ENCODE results near the gene ALX4.

- TF ChIP-seq CTCF (conservative IDR thresholded peaks at IDR 0.05 in 1 of 2, IDR thresholded peaks at IDR 0.05 in 1 of 2; ENCODE audit: low read depth in 1 of 2, low read length in 2 of 2): no peak
- TF ChIP-seq EZH2 (IDR thresholded peaks at IDR 0.05; ENCODE audit: low read length, missing control alignments): no peak
Observed at GRCh38 chr11:44290208-44290607, 19.7 kb downstream of the ALX4 start.
